GM18499 (cell line): Measurements from ENCODE around the gene PALM2AKAP2.
"Not testable (repeated sequence)": the region's sequence is repeated elsewhere in the genome, so short reads cannot be mapped to it uniquely, and the experiment has no call there.

Source experiments
- ATAC-seq: cut with Tn5 transposase; IDR thresholded peaks from one replicate; pipeline ENCODE4 v1.9.1; 2021; ENCODE audit warnings: moderate number of reproducible peaks; ENCODE audit not compliant: insufficient read depth, unreplicated experiment

Gene PALM2AKAP2

DNA sequence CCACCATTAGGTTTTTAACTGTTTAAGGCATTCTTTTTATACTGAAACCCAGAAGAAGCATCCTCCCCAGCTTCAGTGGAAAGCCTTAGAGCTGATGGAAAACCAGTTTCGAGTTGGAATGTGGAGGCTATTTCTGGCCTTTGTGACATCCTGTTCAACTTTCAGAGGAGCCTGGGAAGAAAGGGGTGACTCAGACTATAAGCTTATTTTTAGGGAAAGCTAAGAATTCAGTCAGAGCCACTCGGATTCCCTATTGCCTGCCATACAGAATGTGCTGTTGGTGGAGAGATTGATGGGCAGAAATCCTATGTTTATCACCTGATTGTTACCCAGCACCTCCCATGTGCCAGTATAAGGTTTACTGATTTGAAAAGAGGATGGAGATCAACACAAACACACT, 19.8 kb downstream of the PALM2AKAP2 start:
- ATAC-seq, result no peak

DNA sequence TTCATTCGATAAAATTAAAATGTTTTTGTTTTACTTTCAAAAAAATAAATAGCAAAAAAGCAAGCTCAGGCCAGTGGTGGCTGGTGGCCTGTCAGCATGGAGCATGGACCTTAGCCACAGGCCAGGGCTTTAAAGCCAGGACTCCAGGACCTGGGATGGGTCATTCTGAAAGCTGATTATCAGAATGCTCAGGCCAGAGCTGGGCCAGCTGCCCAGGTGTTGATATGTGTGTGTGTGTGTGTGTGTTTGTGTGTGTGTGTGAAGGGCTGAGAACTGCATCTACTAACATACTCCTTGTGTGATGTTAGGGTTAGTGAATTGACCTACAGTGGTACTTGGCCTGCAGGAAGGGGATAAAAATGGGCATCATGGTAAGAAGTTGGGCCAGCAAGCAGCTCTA, 21.5 kb downstream of the PALM2AKAP2 start:
- no peak for ATAC-seq

DNA sequence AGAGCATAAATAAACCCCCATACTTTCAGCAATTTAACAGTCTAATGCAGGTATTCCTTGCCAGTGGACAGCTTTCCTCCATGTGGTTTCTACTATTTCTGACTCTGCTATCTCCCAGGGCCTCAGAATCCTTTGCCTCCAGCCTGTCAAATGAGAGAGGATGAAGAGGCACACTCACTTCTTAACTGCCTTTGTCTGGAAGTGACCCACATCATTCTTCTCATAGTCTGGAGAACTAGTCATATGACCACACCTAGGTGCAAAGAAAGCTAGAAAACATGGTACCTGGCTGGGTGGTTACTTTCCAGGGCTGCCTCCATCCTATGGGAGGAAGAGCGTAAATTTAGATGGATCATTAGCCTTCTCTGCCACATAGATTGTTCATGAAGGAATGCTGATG, 22.5 kb downstream of the PALM2AKAP2 start:
- ATAC-seq, result no peak

DNA sequence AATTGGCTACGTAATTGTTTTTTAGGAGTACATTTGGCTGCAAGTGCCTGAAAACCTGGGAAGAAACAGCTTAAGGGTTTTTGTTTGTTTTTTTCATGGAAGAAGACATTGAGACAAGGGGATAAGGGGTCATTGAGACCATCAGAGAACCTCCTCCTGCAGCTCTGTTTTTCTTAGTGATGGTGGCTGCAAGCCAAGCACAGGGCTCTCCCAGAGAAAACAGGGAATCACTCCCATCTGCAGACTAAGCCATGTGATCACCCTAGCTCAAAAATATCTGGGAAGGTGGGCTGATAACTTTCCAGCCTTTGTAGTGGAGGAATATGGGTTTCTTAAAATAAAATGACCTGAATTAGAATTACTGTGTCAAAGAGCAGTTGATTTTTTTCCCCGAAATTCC, 25.1 kb downstream of the PALM2AKAP2 start:
- ATAC-seq, result no peak

GRCh38 chr9:109806506-109807115, 26.6 kb downstream of the PALM2AKAP2 start:
- no peak for ATAC-seq

DNA sequence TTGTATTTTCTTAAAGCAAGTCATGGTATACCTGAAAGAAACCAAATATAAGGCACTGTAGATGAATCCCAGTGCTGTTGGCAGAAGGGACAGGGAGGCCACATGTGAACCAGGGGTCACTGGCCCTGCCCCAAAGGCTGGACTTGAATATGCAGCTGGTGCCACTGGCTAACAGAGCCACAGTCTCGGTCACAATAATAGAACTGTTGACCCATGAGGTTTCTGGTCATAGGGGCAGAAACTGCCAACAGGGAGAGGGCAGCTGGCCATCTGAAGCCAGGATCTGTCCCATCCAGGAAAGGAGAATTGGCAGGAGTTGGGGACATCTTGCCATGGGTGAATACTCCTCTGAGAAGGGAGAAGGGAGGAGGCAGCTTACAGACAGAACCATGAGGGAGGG, 31.9 kb downstream of the PALM2AKAP2 start:
- ATAC-seq, result no peak

DNA sequence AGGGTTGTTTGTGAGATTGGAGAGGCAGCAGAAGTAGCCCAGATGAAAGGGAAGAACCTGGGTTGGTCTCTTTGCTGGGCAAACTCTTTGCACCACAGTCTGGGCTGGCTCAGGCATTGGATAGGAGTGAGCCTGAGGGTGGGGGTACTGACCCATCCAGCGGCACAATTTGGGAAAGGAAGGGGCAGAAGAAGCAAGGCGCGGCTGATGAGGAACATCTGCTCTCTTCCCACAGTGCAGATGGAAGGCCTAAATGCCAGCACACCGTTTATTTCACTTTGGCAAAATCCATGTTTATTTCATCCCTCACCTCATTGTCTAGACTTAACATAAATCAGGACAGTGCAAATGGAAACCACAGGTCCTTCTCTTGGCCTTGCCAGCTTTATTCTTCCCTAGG, 32.3 kb downstream of the PALM2AKAP2 start:
- ATAC-seq, result no peak

DNA sequence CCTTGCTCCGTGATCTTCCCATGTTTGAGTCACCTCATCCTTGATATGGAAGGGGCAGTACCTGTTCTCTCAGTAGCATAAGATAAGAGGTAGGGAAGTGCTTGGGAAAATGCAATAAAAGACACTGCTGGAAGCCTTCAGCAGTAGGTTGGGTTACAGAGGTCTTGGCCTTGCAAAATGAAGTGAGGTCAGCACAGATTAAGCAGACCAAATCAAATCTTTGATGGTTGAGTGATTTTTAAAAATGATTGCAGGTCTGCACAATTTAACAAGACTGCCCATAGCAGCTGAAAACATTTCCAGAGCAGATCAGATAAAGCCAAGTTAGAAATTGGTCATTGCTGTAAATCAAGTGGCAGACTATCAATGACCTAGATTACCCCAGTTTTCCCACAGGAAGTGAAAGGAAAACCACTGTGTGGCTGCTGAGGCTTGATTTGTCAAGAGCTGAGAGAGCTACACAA, 32.9 kb downstream of the PALM2AKAP2 start:
- ATAC-seq, result no peak

DNA sequence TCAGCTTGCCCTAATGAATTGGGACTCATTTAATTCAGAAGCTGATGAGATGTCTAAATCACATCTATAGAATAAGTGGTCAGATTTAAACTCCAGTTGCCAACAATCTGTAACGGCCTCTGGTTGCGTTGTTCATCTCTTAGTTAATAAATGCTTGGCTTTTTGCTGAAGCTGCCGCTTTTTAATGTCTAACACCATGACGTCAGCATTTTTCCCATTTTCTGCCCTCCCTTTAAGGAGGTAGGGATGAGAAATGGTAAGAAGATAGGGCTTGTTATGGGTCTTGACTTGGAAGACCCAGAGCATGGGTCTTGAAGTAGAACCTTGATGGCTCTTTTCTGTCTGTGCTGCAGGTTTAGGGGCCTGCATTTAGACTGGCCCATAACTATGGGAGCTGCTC, 33.3 kb downstream of the PALM2AKAP2 start:
- no peak for ATAC-seq

- ATAC-seq, result no peak
Measured at GRCh38 chr9:109813829-109814228, 33.8 kb downstream of the PALM2AKAP2 start.

DNA sequence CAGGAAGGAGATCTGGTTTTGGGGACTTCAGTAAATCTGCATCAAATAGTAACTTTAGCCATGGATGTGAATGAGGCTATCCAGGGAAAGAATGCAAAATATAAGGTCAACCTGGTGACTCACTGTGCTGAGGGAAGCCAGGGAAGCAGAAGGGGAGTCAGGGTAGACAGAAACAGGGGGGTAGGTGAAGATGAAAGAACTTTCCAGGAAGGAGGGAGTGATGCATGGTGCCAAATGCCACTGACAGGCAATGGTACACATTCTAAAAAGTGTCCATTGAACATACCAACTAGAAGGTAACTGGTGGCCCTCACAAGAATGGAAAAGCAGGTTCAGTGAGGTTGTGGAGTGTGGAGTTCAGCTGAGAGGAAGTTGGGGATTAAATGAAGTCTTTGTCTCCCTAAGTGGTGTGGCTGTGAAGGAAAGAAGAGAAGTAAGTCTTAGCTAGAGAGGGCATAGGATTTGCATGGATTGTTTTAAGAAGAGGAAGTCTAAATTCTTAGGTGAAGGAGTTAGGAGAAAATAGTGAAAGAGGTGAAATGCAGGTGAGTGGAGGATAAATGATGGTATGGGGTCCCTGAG, 35.5 kb downstream of the PALM2AKAP2 start:
- no peak for ATAC-seq

DNA sequence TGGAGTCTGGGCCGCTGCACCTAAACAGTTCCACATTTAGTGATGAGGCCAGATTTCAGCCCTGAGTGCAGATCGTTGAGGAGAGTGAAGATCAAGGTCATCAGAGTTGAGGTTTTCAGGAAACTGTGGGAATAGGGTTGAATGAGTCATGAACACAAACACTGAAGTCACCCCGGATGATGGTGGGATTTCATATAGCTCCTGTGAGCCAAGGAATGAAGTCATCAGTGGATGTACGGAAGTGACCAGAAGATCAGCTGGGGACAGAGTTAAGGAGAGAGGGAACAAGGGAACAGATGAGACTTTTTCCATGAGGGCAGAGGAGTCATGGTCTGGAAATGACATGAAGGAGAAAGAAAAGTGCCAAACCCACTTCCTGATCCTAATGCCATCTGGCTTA, 36.5 kb downstream of the PALM2AKAP2 start:
- no peak for ATAC-seq

GRCh38 chr9:109817146-109817845, 37.3 kb downstream of the PALM2AKAP2 start:
- no peak for ATAC-seq

- ATAC-seq, result no peak
Measured at GRCh38 chr9:109817846-109818472, 38.0 kb downstream of the PALM2AKAP2 start.

DNA sequence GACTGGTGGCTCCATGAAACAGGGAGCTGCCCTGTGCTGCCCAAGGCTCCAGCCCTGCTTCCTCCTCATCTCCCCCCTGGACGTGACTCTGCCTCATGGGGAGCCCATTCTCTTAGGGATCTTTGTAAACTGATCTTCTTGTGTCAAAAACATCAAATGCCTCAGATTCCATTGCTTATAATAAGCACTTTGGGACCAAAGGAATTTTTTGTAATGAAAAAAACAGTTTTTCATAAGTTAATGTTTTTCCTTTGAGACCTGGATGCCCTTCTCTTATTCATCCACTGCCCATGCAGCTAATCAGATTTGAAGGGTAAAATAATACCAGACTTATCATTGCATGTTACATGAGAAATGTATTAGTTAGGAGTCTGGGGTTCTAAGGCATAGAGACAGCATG, 41.7 kb downstream of the PALM2AKAP2 start:
- no peak for ATAC-seq

GRCh38 chr9:109825383-109825782, 45.4 kb downstream of the PALM2AKAP2 start:
- not testable (repeated sequence) for ATAC-seq

GRCh38 chr9:109826559-109826958, 46.6 kb downstream of the PALM2AKAP2 start:
- no peak for ATAC-seq

GRCh38 chr9:109828254-109828653, 48.3 kb downstream of the PALM2AKAP2 start:
- ATAC-seq, result no peak
